ENCODE data around the gene OR2Y1. TPM values are rescaled to one million over a fixed set of nuclear protein-coding genes. Genes with fewer than 3 reads are reported as not detected.
"Not testable (repeated sequence)": the region's sequence is repeated elsewhere in the genome, so short reads cannot be mapped to it uniquely, and the experiment has no call there.

Gene OR2Y1
- total RNA-seq, 4 donors from 2014 or later: not detected

DNA sequence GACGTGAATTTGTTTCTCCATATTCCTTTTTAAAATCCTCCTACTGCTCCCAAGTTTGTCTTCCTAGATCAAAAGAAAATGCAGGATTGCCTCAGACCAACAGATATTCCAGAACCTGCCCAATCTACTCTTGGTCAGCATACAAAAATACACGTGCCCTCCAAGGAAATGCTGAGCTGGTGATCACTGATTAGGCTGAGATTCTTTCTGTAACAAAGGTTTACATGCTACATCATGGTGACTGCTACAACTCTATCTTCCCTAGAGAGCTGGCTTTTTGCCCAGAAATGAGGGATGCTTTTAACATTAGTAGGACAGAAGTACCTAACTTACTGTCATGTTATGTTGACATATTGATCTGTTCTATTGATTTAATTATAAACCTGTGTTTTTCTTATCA is 35.5 kb downstream of the OR2Y1 start:
- no peak overlapping the region for H3K27ac ChIP-seq
- in situ Hi-C loops (cut with MboI; ENCODE audit: low sequenced_read_pairs in 4 of 4): no loop called here
- ATAC-seq (no peak), DNase-seq (no peak)
- intact Hi-C loops (cut with DNase I; ENCODE audit: low total_unique reads): no loop called here
- H3K27me3 ChIP-seq: peaks cover 0 to 5% (median 0%) of the 10 kb centered on the region in 3 donors
- TF ChIP-seq, protein P1, sequence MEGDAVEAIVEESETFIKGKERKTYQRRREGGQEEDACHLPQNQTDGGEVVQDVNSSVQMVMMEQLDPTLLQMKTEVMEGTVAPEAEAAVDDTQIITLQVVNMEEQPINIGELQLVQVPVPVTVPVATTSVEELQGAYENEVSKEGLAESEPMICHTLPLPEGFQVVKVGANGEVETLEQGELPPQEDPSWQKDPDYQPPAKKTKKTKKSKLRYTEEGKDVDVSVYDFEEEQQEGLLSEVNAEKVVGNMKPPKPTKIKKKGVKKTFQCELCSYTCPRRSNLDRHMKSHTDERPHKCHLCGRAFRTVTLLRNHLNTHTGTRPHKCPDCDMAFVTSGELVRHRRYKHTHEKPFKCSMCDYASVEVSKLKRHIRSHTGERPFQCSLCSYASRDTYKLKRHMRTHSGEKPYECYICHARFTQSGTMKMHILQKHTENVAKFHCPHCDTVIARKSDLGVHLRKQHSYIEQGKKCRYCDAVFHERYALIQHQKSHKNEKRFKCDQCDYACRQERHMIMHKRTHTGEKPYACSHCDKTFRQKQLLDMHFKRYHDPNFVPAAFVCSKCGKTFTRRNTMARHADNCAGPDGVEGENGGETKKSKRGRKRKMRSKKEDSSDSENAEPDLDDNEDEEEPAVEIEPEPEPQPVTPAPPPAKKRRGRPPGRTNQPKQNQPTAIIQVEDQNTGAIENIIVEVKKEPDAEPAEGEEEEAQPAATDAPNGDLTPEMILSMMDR (IDR thresholded peaks at IDR 0.05 in 4 of 5, conservative IDR thresholded peaks at IDR 0.05 in 1 of 5): no peak
- no peak for TF ChIP-seq POLR2A (IDR thresholded peaks at IDR 0.05)
- no peaks in the 10 kb centered on the region for H3K9me3 ChIP-seq
- H3K36me3 ChIP-seq: no peaks in the 10 kb centered on the region
- no peak overlapping the region for H3K4me3 ChIP-seq
- H3K4me1 ChIP-seq: no peaks in the 10 kb centered on the region

DNA sequence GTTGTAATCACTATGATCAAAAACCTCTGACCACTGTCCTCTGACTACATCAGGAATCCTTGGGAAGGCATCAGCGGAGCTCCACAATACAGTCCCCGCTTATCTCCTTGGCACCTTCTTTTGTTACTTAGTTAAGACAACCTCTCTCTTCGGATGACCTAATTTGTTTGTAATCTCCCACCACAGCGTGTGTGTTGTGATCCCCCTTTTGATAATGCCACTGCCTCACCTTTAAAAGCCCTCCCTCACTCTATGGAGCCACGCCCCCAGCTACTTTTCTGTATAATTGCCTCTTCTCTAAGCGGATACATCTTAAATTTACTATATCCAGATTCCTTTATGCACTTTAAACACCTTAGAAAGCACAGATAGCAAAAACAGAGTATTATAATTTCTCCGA is 35.9 kb downstream of the OR2Y1 start:
- DNase-seq (no peak), ATAC-seq (no peak)
- no peak for TF ChIP-seq POLR2A (IDR thresholded peaks at IDR 0.05)
- TF ChIP-seq, protein P1 (IDR thresholded peaks at IDR 0.05 in 4 of 5, conservative IDR thresholded peaks at IDR 0.05 in 1 of 5): no peak
- H3K9me3 ChIP-seq: no peaks in the 10 kb centered on the region
- H3K4me3 ChIP-seq: no peak overlapping the region
- intact Hi-C loops (cut with DNase I; ENCODE audit: low total_unique reads): no loop called here
- H3K27me3 ChIP-seq: peaks cover 0 to 5% (median 0%) of the 10 kb centered on the region in 3 donors
- H3K4me1 ChIP-seq: no peaks in the 10 kb centered on the region
- in situ Hi-C loops (cut with MboI; ENCODE audit: low sequenced_read_pairs in 4 of 4): no loop called here
- H3K36me3 ChIP-seq: no peaks in the 10 kb centered on the region
- H3K27ac ChIP-seq: no peak overlapping the region

DNA sequence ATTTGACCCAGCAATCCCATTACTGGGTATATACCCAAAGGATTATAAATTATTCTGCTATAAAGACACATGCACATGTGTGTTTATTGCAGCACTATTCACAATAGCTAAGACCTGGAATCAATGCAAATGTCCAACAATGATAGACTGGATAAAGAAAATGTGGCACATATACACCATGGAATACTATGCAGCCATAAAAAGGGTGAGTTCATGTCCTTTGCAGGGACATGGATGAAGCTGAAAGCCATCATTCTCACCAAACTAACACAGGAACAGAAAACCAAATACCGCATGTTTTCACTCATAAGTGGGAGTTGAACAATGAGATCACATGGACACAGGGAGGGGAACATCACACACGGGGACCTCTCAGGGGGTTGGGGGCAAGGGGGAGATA is 36.5 kb downstream of the OR2Y1 start:
- not testable (repeated sequence) for ATAC-seq

DNA sequence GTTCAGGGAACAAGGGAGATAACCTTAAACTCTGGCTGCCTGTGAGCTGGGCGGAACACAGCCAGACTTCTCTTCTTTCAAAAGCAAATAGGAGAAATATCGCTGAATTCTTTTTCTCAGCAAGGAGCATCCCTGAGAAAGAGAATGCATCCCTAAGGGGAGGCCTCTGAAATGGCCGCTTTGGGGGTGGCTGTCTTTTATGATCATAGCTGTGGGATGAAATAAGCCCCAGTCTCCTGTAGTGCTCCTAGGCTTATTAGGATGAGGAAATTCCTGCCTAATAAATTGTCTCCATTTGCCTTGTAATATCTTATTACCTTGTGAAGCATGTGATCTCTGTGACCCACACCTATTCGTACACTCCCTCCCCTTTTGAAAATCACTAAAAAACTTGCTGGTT is 39.4 kb downstream of the OR2Y1 start:
- intact Hi-C loops (cut with DNase I; ENCODE audit: low total_unique reads); H3K27me3 ChIP-seq; H3K9me3 ChIP-seq; H3K36me3 ChIP-seq; H3K4me1 ChIP-seq; H3K4me3 ChIP-seq; H3K27ac ChIP-seq; in situ Hi-C loops (cut with MboI; ENCODE audit: low sequenced_read_pairs in 4 of 4); DNase-seq; ATAC-seq: not testable (repeated sequence)

More for the DNA sequence above, 36.5 kb downstream of the OR2Y1 start:
- in situ Hi-C loops (cut with MboI; ENCODE audit: low sequenced_read_pairs in 4 of 4); H3K27me3 ChIP-seq; H3K4me3 ChIP-seq; intact Hi-C loops (cut with DNase I; ENCODE audit: low total_unique reads); H3K36me3 ChIP-seq; H3K9me3 ChIP-seq; H3K4me1 ChIP-seq; H3K27ac ChIP-seq; DNase-seq: not testable (repeated sequence)

DNA sequence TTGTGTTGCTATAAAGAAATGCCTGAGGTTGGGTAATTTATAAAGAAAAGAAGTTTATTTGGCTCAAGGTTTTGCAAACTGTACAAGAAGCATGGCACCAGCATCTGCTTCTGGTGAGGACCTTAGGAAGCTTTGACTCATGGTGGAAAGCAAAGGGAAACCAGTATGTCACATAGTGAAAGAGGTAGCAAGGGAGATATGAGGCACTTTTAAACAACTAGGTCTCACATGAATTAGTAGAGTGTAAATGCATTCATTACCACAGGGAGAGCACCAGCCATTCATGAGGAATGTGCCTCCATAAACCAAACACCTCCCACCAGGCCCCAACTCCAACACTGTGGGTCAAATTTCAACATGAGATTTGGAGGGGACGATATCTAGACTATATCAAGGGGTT is 40.8 kb downstream of the OR2Y1 start:
- no peak for ATAC-seq
- no peak overlapping the region for H3K4me3 ChIP-seq
- no peaks in the 10 kb centered on the region for H3K9me3 ChIP-seq
- no peaks in the 10 kb centered on the region for H3K4me1 ChIP-seq
- TF ChIP-seq POLR2A (IDR thresholded peaks at IDR 0.05): no peak
- TF ChIP-seq, protein P1 (IDR thresholded peaks at IDR 0.05 in 4 of 5, conservative IDR thresholded peaks at IDR 0.05 in 1 of 5): no peak
- intact Hi-C loops (cut with DNase I; ENCODE audit: low total_unique reads): no loop called here
- DNase-seq: no peak
- in situ Hi-C loops (cut with MboI; ENCODE audit: low sequenced_read_pairs in 4 of 4): no loop called here
- no peak overlapping the region for H3K27ac ChIP-seq
- no peaks in the 10 kb centered on the region for H3K36me3 ChIP-seq
- H3K27me3 ChIP-seq: no peaks in the 10 kb centered on the region

DNA sequence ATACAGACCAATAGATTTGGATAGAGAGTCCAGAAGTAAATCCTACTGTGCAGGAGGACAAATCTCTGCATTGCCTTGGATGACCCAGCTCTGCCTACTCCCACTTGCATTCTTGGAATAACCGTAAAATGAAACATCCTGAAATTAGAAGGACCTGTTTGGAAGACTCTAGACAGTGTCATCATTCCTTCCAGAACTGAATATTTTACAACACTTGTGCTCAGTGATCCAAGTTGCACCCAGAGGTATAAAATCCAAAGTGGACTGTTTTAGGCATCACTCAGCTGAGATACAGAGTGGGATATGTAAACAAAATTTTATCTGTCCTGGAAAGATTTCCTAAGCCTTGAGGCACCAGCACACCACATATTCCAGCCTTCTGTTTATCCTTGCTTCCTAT is 43.7 kb downstream of the OR2Y1 start:
- ATAC-seq: no peak
- no peaks in the 10 kb centered on the region for H3K36me3 ChIP-seq
- no peak for TF ChIP-seq POLR2A (IDR thresholded peaks at IDR 0.05)
- TF ChIP-seq, protein P1 (IDR thresholded peaks at IDR 0.05 in 4 of 5, conservative IDR thresholded peaks at IDR 0.05 in 1 of 5): no peak
- in situ Hi-C loops (cut with MboI; ENCODE audit: low sequenced_read_pairs in 4 of 4): no loop called here
- no peaks in the 10 kb centered on the region for H3K9me3 ChIP-seq
- no peaks in the 10 kb centered on the region for H3K27me3 ChIP-seq
- no peak overlapping the region for H3K27ac ChIP-seq
- H3K4me1 ChIP-seq: no peaks in the 10 kb centered on the region
- DNase-seq: no peak
- H3K4me3 ChIP-seq: no peak overlapping the region
- intact Hi-C loops (cut with DNase I; ENCODE audit: low total_unique reads): no loop called here
